Ectodermal cell (in vitro differentiated cells): ENCODE measurements around the gene MAP2K6. TPM values are rescaled to one million over a fixed set of nuclear protein-coding genes. Genes with fewer than 3 reads are reported as not detected.

Experiments used
- H3K27ac ChIP-seq: 2 replicates; pipeline ENCODE4 v1.7.0; 2013; ENCODE audit warnings: mild to moderate bottlenecking, low read depth, low read length; ENCODE audit not compliant: insufficient read depth, poor library complexity, severe bottlenecking
- H3K27me3 ChIP-seq: 2 replicates; pipeline ENCODE4 v1.7.0; 2013; ENCODE audit warnings: mild to moderate bottlenecking, low read length; ENCODE audit not compliant: insufficient read depth, control insufficient read depth, poor library complexity, severe bottlenecking
- H3K36me3 ChIP-seq: one replicate; pipeline ENCODE4 v1.7.0; 2013; ENCODE audit warnings: low read length; ENCODE audit not compliant: control insufficient read depth, insufficient read depth
- H3K4me1 ChIP-seq: one replicate; pipeline ENCODE4 v1.7.0; 2013; ENCODE audit warnings: low read length; ENCODE audit not compliant: control insufficient read depth, insufficient read depth
- H3K4me3 ChIP-seq: 2 replicates; pipeline ENCODE4 v1.7.0; 2013; ENCODE audit warnings: low read depth, low read length, control low read depth; ENCODE audit not compliant: insufficient read depth
- H3K9me3 ChIP-seq: 2 replicates; pipeline ENCODE4 v1.7.0; 2013; ENCODE audit warnings: mild to moderate bottlenecking, low read length, moderate library complexity; ENCODE audit not compliant: control insufficient read depth
- WGBS, 2 experiments: methylation state at CpG; one replicate each; pipeline ENCODE4 v1.1.7; 2013; ENCODE audit warnings: missing lambda C conversion rate in 2 of 2; 5-methylcytosine and 5-hydroxymethylcytosine counted together
- polyA plus RNA-seq, 4 experiments: library from polyadenylated mRNA; stranded (reverse); fragments of 50-300 nt; gene quantifications; one replicate each; pipeline ENCODE4 v1.2.3, GENCODE V29; 2013

MAP2K6 gene
- 39.6 TPM for polyA plus RNA-seq (2013, experiment 1 of 4)
- polyA plus RNA-seq (2013, experiment 2 of 4): 55.9 TPM
- polyA plus RNA-seq (2013, experiment 3 of 4): 29.6 TPM
- 37.9 TPM for polyA plus RNA-seq (2013, experiment 4 of 4)

- Histone ChIP-seq H3K9me3 (no peaks in the 10 kb centered on the region), H3K4me1 (peaks cover 10% of the 10 kb centered on the region), H3K36me3 (no peaks in the 10 kb centered on the region), H3K27ac (peak within 1 kb of the TSS; percentile 81), H3K4me3 (peak within 1 kb of the TSS; percentile 94), H3K27me3 (no peaks in the 10 kb centered on the region)
- WGBS, 2 experiments: 6 to 9% methylated on average over 27 of the region's 27 CpGs
These were observed at the start of gene MAP2K6 for GRCh38 chr17:69414408-69415274. TSS of gene MAP2K6 (plus strand) at chr17:69414697. CDS start at chr17:69414985, 288 bp downstream.

GRCh38 chr17:69367298-69367697 lies 47.2 kb upstream of the MAP2K6 start:
- 75 to 81% methylated on average over 3 of the region's 3 CpGs for WGBS, 2 experiments
- Histone ChIP-seq H3K4me3 (no peak overlapping the region), H3K27ac (no peak overlapping the region), H3K36me3 (no peaks in the 10 kb centered on the region), H3K27me3 (no peaks in the 10 kb centered on the region), H3K4me1 (no peaks in the 10 kb centered on the region), H3K9me3 (no peaks in the 10 kb centered on the region)

- H3K4me3 ChIP-seq: no peak overlapping the region
These were observed 41.4 kb upstream of the MAP2K6 start for GRCh38 chr17:69373069-69373468.

GRCh38 chr17:69375229-69375628 lies 39.3 kb upstream of the MAP2K6 start:
- no peak overlapping the region for H3K27ac ChIP-seq
- H3K36me3 ChIP-seq: no peaks in the 10 kb centered on the region
- WGBS, 2 experiments: 88 to 100% methylated on average over 2 of the region's 2 CpGs
- H3K4me1 ChIP-seq: no peaks in the 10 kb centered on the region
- no peaks in the 10 kb centered on the region for H3K9me3 ChIP-seq
- no peaks in the 10 kb centered on the region for H3K27me3 ChIP-seq
- H3K4me3 ChIP-seq: no peak overlapping the region

More at GRCh38 chr17:69373069-69373468, 41.4 kb upstream of the MAP2K6 start:
- Histone ChIP-seq H3K27ac (no peak overlapping the region), H3K4me1 (no peaks in the 10 kb centered on the region), H3K36me3 (no peaks in the 10 kb centered on the region), H3K27me3 (no peaks in the 10 kb centered on the region), H3K9me3 (no peaks in the 10 kb centered on the region)
- 93 to 100% methylated on average over 2 of the region's 2 CpGs for WGBS, 2 experiments

GRCh38 chr17:69388822-69389442 lies 25.6 kb upstream of the MAP2K6 start:
- Histone ChIP-seq H3K4me3 (no peak overlapping the region), H3K36me3 (no peaks in the 10 kb centered on the region), H3K27ac (no peak overlapping the region), H3K9me3 (no peaks in the 10 kb centered on the region), H3K27me3 (no peaks in the 10 kb centered on the region), H3K4me1 (no peaks in the 10 kb centered on the region)
- 95 to 96% methylated on average over 4 to 6 of the region's 7 CpGs for WGBS, 2 experiments

GRCh38 chr17:69390795-69391501 lies 23.5 kb upstream of the MAP2K6 start:
- H3K4me1 ChIP-seq: no peaks in the 10 kb centered on the region
- H3K9me3 ChIP-seq: no peaks in the 10 kb centered on the region
- no peak overlapping the region for H3K27ac ChIP-seq
- H3K36me3 ChIP-seq: no peaks in the 10 kb centered on the region
- 93 to 94% methylated on average over 14 of the region's 15 CpGs for WGBS, 2 experiments
- no peaks in the 10 kb centered on the region for H3K27me3 ChIP-seq
- H3K4me3 ChIP-seq: no peak overlapping the region

GRCh38 chr17:69401251-69401650 lies 13.2 kb upstream of the MAP2K6 start:
- Histone ChIP-seq H3K9me3 (no peaks in the 10 kb centered on the region), H3K4me3 (no peak overlapping the region), H3K27ac (no peak overlapping the region), H3K27me3 (no peaks in the 10 kb centered on the region), H3K4me1 (no peaks in the 10 kb centered on the region), H3K36me3 (no peaks in the 10 kb centered on the region)
- 61 to 63% methylated on average over 3 of the region's 3 CpGs for WGBS, 2 experiments

- no peak overlapping the region for H3K4me3 ChIP-seq
- H3K27me3 ChIP-seq: no peaks in the 10 kb centered on the region
- H3K27ac ChIP-seq: no peak overlapping the region
- H3K4me1 ChIP-seq: no peaks in the 10 kb centered on the region
- H3K9me3 ChIP-seq: no peaks in the 10 kb centered on the region
- no peaks in the 10 kb centered on the region for H3K36me3 ChIP-seq
- 93 to 95% methylated on average over 5 to 6 of the region's 7 CpGs for WGBS, 2 experiments
These were observed 12.4 kb upstream of the MAP2K6 start for GRCh38 chr17:69402052-69402451.

GRCh38 chr17:69404399-69404798 lies 10.1 kb upstream of the MAP2K6 start:
- Histone ChIP-seq H3K27ac (no peak overlapping the region), H3K9me3 (no peaks in the 10 kb centered on the region), H3K4me1 (no peaks in the 10 kb centered on the region), H3K36me3 (no peaks in the 10 kb centered on the region), H3K4me3 (no peak overlapping the region), H3K27me3 (no peaks in the 10 kb centered on the region)
- 98 to 99% methylated on average over 4 of the region's 5 CpGs for WGBS, 2 experiments

- Histone ChIP-seq H3K9me3 (no peaks in the 10 kb centered on the region), H3K27me3 (no peaks in the 10 kb centered on the region), H3K36me3 (no peaks in the 10 kb centered on the region), H3K27ac (no peak overlapping the region), H3K4me1 (no peaks in the 10 kb centered on the region), H3K4me3 (no peak overlapping the region)
- WGBS, 2 experiments: 91 to 95% methylated on average over 5 of the region's 5 CpGs
These were observed 9.4 kb upstream of the MAP2K6 start for GRCh38 chr17:69405096-69405495.
